Activated CD8-positive, alpha-beta memory T cell treated with anti-CD3 and anti-CD28 coated beads, Interleukin-2, amount 50 U/mL, for 24 hours (primary cell): ENCODE measurements around the gene SAPCD1.
"Not testable (repeated sequence)": the region's sequence is repeated elsewhere in the genome, so short reads cannot be mapped to it uniquely, and the experiment has no call there.

Source experiments
- DNase-seq: peaks from one replicate; pipeline ENCODE4 v3.0.0-alpha.2; 2020; ENCODE audit errors: extremely low read depth

The SAPCD1 gene

DNA sequence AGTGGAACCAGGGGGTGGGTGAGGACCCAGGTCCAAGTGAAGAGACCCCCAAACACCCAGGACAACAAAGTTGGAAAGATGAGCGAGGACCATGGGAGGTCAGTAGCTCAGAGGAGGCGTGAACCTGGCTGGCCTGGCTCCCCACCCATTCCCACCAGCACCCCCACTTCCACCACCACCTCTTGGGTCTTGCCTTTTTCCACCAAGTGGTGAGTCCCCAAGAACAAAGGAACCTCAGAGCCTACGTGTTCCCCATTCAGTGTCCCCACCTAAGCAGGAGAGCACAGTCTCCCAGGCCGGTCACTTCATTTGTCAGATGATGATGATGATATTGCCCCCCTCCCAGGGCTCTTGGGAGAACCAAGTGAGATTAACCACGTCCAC lies 15.2 kb downstream of the SAPCD1 start:
- no peak for DNase-seq

DNA sequence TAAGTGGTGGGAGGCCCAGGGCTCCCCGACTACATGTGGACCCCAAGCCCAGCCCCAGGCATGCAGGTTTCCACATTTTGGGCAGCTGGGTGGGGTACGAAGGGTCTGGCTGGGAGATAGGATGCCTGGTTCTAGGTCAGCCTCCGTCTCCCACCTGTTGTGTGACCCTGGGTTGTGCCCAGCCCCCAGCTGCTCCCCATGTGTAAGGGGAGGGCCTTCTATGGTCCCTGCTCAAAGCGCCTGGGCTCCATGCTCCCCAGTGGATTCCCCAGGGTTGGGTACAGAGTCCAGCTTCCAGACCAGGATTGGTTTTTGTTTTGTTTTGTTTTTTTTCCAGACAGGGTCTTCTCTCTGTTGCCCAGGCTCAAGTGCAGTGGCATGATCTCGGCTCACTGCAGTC lies 15.7 kb downstream of the SAPCD1 start:
- no peak for DNase-seq

DNA sequence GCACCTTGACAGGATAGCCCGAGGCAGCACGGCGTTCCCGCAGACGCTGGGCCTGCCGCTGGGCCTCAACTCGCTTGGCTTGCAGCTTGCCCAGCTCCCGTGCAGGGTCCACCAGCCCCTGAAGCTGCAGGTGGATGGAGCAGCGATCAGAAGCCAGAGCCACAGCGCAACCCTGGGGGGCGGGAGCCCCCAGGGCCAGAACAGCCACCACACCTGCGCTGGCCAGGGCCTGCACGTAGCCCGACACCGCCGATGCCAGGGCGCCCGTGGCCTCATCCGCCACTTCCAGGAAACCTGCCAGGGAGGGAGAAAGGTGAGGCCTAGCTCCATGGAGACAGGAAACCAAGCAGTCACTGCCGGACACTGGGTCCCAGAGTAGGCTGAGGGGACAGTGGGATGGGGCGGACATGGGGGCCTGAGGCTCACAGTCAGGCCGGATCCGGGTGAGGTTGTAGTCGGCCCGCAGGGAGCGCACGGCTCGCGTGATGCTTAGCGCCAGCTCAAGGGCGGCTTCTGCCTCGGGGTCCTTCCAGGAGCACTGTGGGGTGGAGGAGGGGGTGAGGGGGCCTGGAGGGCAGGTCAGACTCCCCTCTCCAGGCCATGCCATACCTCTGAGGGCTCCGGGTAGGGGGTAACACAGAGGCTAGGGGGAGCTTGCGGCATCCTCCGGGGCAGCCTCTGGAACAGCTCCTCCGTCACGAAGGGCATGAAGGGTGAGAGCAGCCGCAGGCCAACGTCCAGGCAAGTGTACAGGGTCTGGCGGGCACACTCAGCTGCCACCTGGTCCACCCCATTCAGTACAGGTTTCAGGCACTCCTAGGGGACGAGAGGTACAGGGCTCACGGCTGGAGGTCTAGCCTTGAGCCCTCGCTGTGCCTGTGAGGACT lies 16.8 kb downstream of the SAPCD1 start:
- no peak for DNase-seq

DNA sequence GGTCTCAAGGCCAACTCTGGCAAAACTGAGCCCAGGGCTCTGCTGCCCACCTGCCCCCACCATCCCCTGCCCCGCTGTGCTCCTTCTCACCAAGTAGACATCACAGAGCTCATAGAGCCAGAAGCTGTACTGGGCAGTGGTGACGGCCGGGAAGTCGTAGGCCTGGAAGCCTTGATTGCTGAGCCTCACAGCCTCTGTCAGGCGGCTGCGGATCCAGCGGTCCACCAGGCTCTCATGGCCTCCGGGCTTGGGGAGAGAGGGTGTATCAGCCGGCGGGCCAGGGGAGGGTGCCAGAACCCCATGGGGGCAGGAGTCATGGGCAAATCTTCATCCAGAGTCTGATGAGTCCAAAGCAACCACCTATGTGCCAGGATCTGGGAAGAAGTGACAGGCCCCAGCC lies 17.5 kb downstream of the SAPCD1 start:
- DNase-seq: no peak

DNA sequence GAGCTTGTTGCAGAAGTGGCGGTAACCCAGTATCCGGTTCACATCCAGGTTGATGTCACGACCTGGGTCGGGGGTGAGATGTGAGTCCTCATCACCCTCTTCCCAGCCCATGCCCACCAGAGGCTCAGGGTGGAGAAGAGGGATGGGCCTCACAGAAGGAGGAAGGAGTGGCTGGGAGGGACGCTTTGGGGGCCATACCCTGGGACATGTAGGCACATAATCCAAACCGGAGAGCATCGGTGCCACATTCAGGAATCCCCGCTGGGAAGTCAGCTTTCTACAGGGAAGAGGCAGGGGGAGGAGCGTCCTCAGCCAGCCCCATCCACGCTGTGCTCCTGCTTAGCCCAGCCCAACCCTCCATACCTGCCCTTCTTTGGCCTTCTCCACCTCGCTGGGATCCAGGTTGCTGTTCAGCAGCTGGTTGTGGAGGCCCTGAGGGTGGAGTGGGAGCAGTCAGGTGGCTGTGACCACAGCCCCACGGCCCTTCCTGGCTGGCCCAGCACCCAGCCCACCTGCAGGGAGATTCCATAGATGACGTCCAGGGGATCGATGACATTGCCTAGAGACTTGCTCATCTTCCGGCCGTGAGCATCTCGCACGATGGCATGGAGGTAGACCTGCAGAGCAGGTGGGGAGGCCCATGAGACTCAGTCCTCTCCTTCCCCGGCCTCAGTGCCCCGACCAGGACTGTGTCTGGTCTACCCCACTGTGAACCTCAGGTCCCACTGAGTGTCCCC lies 18.2 kb downstream of the SAPCD1 start:
- no peak for DNase-seq

DNA sequence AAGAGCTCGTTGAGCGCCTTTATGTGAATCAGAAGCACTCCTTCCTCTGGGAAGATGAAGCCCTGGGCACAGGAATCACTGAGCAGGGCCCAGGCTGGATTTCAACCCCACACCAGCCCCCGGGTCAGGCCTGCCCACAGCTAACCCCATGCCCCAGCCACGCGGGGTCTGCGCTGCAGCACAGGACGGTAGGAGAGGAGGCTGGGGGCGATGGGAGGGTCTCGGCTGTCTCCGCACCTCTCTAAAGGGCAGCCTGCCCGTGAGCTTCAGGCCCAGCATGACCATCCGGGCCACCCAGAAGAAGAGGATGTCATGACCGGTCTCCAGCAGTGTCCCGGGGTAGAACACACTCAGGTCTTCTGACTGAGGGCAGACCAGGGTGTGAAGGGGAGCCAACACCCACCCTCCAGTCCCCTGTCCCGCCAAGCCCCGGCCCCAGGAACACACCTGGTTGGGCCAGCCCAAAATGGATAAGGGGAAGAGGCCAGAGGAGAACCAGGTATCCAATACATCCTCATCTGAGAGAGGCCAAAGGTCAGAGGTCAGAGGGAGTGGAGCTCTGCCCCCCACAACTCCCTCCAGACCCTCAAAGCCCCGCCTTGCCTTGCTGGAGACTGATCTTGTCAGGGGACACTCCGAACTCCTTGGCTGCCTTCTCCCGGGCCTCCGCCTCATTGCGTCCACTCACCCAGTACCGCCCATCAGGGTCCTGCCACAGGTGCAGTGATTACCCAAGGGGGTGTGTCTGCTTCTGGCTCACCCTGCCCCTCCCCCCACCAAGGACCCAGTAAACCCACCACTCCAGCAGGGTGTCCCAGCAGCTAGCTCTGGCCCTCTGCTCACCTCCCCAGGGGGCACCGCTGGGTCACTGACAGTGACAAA lies 19.0 kb downstream of the SAPCD1 start:
- DNase-seq: no peak

DNA sequence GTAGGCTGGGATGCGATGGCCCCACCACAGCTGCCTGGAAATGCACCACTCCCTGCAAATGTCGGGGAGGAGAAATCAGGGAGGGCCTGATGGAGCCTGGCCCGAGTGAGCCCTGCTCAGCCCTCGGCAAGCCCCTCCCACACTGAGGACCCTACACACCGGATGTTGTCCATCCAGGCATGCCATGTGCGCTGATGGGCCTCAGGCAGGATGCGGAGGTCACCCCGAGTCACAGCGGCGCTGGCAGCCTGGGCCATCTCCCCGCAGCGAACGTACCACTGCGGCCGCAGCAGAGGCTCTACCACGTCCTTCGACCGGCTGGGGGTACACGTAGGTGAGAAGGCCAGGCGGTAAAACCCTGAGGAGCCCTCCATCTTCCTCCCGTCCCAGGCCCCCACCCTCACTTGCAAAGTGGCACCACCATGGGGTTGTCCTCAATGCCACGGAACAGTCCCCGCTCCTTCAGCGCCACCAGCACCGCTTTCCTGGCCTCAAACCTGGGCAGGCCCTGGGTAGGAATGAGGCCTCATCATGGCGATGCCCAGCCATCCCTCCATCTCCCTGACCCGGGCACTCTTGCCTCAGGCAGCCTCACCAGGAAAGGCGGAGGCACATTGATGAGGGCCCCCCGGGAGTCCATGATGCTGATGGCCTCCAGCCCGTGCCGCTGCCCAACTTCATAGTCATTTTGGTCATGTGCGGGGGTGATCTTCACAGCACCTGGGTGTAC lies 19.8 kb downstream of the SAPCD1 start:
- DNase-seq: no peak

DNA sequence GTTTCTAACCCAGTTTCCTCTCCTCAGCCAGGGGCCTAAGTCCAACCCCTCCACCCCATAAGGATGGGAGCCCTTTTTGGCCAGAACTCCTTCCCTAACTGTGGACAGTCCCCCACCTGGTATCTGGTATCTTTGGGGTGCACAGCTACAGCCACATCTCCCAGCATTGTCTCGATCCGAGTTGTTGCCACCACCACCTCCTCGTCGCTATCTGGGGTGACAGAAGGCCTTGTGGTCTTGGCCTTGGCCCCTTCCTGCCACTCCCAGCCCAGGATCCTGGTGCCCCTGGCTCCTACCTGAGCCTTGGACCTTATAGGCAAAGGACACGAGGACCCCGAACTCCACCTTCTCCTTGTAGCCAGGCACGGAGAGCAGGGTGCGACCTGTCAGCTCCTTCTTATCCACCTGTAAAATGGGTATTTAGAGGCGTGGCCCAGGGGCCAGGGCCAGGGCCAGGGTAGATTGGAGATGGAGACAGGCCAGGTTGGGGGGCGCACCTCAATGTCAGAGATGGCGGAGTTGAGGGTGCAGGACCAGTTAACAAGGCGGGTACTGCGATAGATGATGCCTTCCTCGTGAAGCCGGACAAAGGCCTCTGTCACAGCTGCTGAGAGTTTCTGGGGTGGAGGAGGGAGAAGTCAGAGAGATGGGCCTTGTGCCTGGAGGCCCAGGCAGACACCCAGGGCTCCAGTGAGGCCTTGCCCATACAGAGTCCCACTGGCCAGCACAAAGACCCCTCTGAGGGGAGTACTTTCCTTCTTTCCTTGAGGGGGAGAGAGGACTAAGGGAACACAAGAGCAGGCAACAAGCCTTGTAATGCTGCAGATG lies 21.9 kb downstream of the SAPCD1 start:
- DNase-seq: no peak

DNA sequence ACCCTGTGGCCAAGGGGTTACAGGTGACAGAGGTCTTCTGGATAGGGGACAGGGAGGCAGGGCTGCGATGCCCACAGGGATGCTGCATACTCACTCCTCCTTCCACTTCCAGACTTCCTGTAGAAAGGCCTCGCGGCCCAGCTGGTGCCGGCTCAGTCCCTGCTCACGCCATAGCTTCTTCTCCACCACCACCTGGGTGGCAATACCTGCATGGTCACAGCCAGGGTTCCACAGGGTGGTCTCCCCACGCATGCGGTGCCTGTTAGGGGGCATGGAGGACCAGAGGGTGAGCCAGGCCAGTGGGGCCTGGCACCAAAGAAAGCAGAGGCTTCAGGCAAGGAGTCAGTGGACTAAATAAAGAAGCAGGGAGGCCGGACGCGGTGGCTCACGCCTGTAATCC lies 23.0 kb downstream of the SAPCD1 start:
- DNase-seq: no peak

DNA sequence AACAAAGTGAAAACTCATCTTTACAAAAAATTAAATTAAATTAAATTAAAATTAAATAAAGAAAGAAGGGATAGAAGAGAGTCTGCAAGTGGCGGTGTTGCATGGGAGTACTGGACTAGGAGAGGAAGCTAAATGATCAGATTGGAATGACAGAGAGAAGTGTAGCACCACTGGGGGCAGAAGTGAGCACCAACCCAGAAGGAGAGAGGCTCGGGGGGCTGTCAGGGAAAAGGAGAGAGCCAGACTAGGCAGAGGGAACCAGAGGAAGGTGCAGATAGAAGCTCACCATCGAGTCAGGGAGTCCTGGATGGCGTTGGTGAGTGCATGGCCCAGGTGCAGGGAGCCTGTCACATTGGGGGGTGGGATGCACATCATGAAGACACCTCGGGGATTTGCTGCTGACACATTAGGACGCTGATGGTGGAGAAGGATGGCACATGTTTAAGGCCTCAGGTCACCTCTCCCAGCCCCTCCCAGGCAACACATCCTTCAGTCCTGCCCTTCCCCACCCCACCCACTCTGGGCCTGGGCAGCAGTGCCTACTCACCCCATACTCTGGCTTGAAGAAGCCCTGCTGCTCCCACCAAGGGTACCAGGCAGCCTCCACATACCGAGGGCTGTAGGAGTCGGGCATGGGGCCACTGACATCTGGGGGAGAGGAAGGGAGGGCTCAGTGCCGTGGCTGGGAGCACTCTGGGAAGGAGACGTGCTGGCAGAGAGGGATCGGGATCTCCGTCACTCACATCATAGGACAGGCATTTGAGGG lies 29.1 kb downstream of the SAPCD1 start:
- no peak for DNase-seq

DNA sequence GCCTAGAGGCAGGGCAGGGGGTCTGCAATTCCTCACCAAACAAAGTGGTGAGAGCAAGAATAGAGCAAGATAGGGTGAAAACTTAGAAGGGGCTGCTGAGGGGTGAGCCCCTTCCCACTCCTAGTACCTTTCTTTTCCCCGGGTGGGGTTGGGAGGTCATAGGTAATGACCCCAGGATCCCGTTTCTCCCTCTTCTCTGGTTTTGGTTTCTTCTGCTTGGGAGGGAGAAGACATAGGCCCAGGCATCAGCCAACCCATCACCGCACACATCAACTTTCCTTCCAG lies 29.6 kb downstream of the SAPCD1 start:
- DNase-seq: no peak

DNA sequence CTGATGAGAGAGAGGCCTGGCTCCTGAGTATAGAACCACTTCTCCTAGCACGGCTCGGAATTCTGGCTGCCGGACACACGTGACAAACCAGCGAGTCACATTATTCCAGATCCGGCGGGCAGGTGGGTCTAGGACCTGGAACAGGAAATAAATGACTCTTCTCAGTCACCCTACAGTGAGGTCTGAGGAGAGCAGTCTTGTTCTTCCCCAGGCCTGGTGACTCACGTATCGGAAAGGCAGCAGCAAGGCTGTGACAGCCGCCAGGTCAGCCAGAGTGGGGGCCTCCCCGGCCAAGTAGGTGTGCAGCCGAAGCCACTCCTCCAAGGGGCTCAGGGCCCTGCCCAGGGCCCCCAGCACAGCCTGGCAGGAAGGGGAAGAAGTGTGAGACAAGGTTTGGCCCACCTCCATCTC lies 30.3 kb downstream of the SAPCD1 start:
- no peak for DNase-seq

DNA sequence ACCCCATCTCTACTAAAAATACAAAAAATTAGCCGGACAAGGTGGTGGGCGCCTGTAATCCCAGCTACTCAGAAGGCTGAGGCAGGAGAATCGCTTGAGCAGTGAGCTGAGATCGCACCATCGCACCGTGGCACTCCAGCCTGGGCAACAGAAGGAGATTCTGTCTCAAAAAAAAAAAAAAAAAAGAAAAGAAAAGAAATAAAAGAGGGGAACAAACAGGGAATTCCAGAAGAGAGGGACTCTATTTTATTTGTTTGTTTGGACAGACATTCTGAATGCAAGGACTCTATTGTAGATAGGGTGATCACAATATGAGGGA lies 31.4 kb downstream of the SAPCD1 start:
- DNase-seq: not testable (repeated sequence)

DNA sequence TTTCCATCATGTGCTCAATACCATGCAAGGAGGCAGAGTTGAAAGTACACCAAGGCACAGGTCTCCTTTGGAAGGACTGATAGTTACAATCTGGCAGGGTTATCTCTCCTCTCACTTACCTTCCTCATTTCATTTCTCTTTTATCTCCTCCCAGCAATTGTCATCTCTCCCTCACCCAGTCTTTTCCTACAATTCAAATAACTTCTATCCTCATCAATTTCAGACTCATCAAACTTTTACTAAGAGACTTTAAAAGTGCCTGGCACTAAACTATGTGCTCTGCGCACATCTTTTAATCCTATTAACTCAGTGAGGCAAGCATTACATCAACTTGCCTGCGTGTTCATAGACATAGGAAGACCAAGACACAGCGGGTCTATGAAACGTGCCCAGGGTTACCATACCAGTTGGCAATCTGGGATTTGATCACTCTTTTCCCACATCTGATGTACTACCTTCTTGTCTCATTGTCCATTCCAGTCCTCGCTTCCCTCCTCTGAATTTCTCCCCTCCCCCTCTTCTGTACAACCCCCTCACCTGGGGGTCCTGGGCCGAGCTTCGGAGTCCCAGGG lies 31.9 kb downstream of the SAPCD1 start:
- DNase-seq: no peak

DNA sequence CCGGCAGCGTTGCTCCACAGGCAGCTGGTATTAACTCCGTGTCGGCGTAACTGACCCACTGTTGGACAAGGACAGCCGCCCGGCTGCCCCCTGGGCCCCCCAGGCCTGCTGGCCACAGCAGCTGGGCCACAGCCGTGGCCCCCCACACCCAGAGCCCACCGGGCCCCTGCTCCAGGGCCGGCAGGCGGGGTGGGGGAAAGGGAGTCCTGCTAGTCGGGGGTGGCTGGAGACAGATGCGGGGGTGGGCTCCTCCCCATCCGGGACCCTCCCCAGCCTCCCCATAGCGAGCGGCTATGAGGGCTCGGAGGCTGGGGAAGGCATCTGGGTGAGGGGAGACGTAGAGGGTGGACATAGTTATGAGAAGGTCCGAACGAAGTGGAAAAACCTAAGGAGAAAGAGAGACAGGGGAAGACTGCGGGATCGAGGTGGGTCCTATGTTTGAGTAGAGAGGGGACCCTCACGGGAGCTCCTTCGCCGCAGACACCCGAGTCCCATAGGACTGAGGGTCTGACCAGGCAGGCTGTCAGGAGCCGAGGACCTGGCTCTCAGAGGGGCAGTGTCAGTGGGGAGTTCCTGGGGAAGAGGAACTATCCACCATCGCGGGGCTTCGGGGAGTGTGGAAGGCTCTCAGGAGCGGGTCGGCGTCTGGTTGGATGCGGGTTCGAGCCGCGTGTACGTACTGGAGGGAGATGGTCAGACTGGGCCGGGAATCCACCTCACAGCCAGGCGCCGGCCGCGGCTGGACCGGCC lies 32.6 kb downstream of the SAPCD1 start:
- no peak for DNase-seq

DNA sequence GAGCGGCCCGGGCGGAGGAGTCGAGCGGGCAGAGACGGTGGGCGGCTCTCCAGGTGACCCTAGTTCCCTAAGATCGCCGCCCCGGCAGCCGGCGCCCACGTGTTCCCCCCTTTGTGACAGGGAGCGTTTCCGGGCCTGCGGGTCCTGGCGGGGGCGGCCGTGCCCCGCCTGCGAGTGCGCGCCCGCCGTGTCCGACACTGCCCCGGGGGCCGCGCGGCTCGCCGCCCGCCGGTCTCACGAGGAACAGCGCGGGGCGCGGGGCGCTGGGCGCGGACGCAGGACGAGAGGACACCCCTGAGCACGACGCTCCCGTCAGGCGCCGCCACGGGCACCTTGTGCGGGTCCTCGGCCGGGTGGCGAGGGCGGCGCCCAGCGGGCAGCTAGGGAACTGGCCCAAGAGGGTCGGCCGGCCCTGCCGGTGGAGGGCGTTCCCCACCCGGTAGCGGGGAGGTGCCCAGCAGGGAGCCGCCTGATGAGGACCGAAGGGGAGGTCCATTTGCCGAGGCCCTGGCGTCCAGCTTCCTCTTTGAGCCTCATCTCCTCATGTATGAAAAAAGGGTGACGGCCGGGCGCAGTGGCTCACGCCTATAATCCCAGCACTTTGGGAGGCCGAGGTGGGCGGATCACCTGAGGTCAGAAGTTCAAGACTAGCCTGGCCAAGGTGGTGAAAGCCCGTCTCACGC lies 33.3 kb downstream of the SAPCD1 start, which contains the start of gene VARS1:
Gene VARS1, minus strand, starts transcription at position 137 of the 683 bp plus-strand sequence. CDS start 535 bp downstream, outside the sequence.
- DNase-seq: peak; percentile 60

DNA sequence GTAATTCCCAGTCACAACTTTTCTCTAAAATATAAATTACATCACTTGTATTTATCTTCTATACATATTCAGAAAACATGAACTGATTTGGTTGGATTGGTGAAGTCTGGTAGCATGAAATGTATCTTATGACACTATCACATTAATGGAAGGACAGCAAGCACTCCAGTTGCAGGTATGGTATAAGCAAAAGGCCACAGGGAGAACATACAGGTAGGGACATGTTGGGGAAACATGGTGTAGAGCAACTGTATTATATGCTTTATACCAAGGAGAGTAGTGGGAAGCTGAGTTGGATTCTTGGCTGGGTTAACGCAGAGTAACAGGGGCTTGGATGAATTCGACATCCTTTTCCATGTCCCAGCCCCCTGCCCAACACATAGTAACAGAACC lies 34.5 kb downstream of the SAPCD1 start:
- no peak for DNase-seq

DNA sequence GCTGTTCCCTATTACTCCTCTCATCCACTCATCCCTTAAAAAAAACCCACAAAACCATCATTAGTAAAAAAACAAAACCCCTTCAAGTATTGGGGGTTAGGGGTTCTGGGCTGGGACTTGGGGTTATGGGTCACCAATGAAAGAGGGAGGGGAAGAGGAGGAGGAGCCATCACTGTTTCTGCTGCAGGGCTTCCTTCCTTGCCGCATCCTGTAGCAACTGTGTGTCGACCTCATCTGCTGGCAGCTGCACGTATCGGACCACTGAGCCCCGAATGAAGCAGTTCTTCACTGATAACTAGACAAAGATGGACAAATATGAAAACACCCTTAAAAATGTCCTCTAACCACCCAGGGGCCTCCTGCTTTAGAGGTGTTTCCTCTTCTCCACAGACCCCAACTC lies 35.1 kb downstream of the SAPCD1 start:
- DNase-seq: no peak
